H1 (cell line): ENCODE results near the gene PDC. TPM values are rescaled to one million over a fixed set of nuclear protein-coding genes. Genes with fewer than 3 reads are reported as not detected.

ENCODE experiments used
- CHD1 ChIP-seq: IDR thresholded peaks from 2 replicates; pipeline ENCODE4 v1.6.1; 2012; ENCODE audit warnings: low read depth, low read length, improper control_type of control experiment
- polyA plus RNA-seq, 7 experiments: library from polyadenylated mRNA; depleted of rRNA in 3 of 7; stranded (reverse) in 5 of 7; unstranded in 2 of 7; fragments of >200 nt in 5 of 7; fragments of 200-250 nt in 2 of 7; gene quantifications; 1 replicate in 5 of 7; 2 replicates in 1 of 7; 4 replicates in 1 of 7; pipeline versions ENCODE4 v1.2.1 to v1.2.3, GENCODE V29; 2011 to 2013; ENCODE audit warnings: missing spikeins in 2 of 7, mixed read lengths in 2 of 7
- total RNA-seq: library from RNA; stranded (reverse); fragmentation: NEBNext Ultra II Directional; extraction: Animal tissue kit (Norgen Biotek cat#: 25700); gene quantifications from 2 replicates; pipeline ENCODE4 v1.2.1, GENCODE V29; 2021

PDC gene
- total and polyA plus RNA-seq, 2 of the 8 experiments (the other 6 are each of a cell fraction or from before 2014, with no cell fraction given): not detected

DNA sequence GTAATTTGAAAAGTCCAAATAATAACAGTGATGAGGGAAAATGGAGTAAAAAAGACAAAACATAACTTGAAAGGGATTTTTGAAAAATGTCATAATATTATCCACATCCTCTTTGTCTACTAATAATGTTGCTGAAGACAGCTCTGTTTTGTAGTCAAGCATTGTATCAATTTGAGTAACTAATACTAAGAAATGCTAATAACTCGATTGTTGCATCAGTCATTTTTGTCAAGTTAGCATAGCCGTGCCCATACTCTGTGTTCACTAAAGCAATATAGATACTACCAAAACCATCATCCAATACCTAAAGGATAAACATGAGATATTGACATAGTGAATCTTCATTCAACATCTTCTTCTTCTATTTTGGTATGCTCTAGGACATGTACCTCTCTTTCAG, 17.3 kb downstream of the PDC start (continued):
- no peak for TF ChIP-seq CHD1
